H1 (cell line): ENCODE measurements around the gene RAB3C. TPM values are rescaled to one million over a fixed set of nuclear protein-coding genes. Genes with fewer than 3 reads are reported as not detected.

Source experiments
- ASH2L ChIP-seq: fragments of 200-600, 300-600 bp; sonication (generic); IDR thresholded peaks from one replicate; pipeline ENCODE4 v1.7.1; 2017; ENCODE audit warnings: low read length
- CBX8 ChIP-seq: fragments of 300-800, 300-1000 bp; sonication (generic); IDR thresholded peaks from 2 replicates; pipeline ENCODE4 v1.7.1; 2016; ENCODE audit warnings: low read depth, low read length, borderline replicate concordance
- CTBP2 ChIP-seq: IDR thresholded peaks from 2 replicates; pipeline ENCODE4 v1.7.0; 2011; ENCODE audit warnings: borderline replicate concordance, mild to moderate bottlenecking, moderate library complexity, mixed read lengths, low read length; ENCODE audit not compliant: insufficient read depth, insufficient read length
- GTF2F1 ChIP-seq: IDR thresholded peaks from 2 replicates; pipeline ENCODE4 v1.6.1; 2012; ENCODE audit warnings: low read depth, low read length, improper control_type of control experiment, borderline replicate concordance
- ZNF274 ChIP-seq: IDR thresholded peaks from 2 replicates; pipeline ENCODE4 v1.7.0; 2012; ENCODE audit warnings: low read length, borderline replicate concordance; ENCODE audit errors: extremely low read depth
- polyA plus RNA-seq, 7 experiments: library from polyadenylated mRNA; depleted of rRNA in 3 of 7; stranded (reverse) in 5 of 7; unstranded in 2 of 7; fragments of >200 nt in 5 of 7; fragments of 200-250 nt in 2 of 7; gene quantifications; 1 replicate in 5 of 7; 2 replicates in 1 of 7; 4 replicates in 1 of 7; pipeline versions ENCODE4 v1.2.1 to v1.2.3, GENCODE V29; 2011 to 2013; ENCODE audit warnings: missing spikeins in 2 of 7, mixed read lengths in 2 of 7
- total RNA-seq: library from RNA; stranded (reverse); fragmentation: NEBNext Ultra II Directional; extraction: Animal tissue kit (Norgen Biotek cat#: 25700); gene quantifications from 2 replicates; pipeline ENCODE4 v1.2.1, GENCODE V29; 2021

Gene RAB3C
- total and polyA plus RNA-seq, 2 of the 8 experiments (the other 6 are each of a cell fraction or from before 2014, with no cell fraction given), result 14.7 to 18.3 TPM

DNA sequence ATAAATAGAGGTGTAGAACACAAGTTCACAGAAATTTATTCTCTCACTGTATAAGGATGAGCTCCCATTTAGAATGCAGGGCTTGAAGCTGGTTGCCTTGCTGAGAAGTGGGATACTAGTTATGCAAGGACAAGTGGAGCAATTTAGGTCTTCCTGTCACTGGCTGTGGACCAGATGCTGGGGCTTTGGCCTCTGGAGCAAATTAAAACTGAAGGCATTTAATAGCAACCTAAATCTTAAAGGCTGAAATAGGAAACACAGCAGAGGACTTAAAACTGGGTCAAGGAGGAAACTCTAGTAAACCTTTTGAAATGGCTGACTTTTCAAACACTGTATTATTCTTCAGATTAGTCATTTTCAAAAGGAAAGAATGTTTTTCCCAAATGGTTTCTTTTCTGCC, 319.4 kb downstream of the RAB3C start (continued):
- TF ChIP-seq ZNF274, result no peak
- no peak for TF ChIP-seq ASH2L
- no peak for TF ChIP-seq GTF2F1
- TF ChIP-seq CBX8, result no peak
- TF ChIP-seq CTBP2, result no peak
